SK-N-SH (cell line): Measurements from ENCODE around the gene CALD1. TPM values are rescaled to one million over a fixed set of nuclear protein-coding genes. Genes with fewer than 3 reads are reported as not detected.

Source experiments
- CTCF ChIA-PET: fragments of 300-600, 350-600 bp; formaldehyde crosslinking; extraction: SDS; loops from one replicate; lab custom pipeline; 2021; lab: Yijun Ruan, JAX
- POLR2A ChIA-PET: fragments of 350-600 bp; sonication (Branson Sonifier 250); formaldehyde crosslinking; extraction: SDS; loops from one replicate; lab custom pipeline; 2020; ENCODE audit warnings: antibody characterized with exemption, inconsistent platforms; lab: Yijun Ruan, JAX
- DNase-seq: peaks from one replicate; pipeline ENCODE4 v3.0.0; 2012
- H2AFZ ChIP-seq: fragments of 200-600 bp; sonication (generic); 2 replicates; pipeline ENCODE4 v1.8.1; 2016; ENCODE audit warnings: antibody characterized with exemption, mild to moderate bottlenecking, low read depth
- H3F3A ChIP-seq: fragments of 200-600 bp; sonication (generic); replicated peaks from 2 replicates; pipeline ENCODE3; 2016; ENCODE audit warnings: antibody characterized with exemption, mild to moderate bottlenecking; ENCODE audit not compliant: insufficient read depth
- H3K27ac ChIP-seq, 2 experiments: fragments of 200-500 bp in 1 of 2; fragments of 200-600 bp in 1 of 2; sonication (Bioruptor generic) in 1 of 2; sonication (generic), shearing (Covaris generic) in 1 of 2; 2 replicates each; pipeline versions ENCODE4 v1.5.1 to v1.6.1; 2014 to 2016; ENCODE audit warnings: low read depth in 2 of 2, inconsistent platforms in 1 of 2, low read length in 1 of 2, mild to moderate bottlenecking in 1 of 2, mixed read lengths in 1 of 2
- H3K27me3 ChIP-seq: fragments of 200-600 bp; sonication (generic), shearing (Covaris generic); 2 replicates; pipeline ENCODE4 v1.6.1; 2016; ENCODE audit warnings: mixed run types; ENCODE audit not compliant: insufficient read depth
- H3K36me3 ChIP-seq, 2 experiments: fragments of 200-500 bp in 1 of 2; fragments of 200-600 bp in 1 of 2; sonication (Bioruptor generic) in 1 of 2; sonication (generic) in 1 of 2; replicated peaks in 1 of 2; 2 replicates each; pipeline versions ENCODE3 to v1.5.1; 2014 to 2016; ENCODE audit warnings: low read length in 1 of 2, mild to moderate bottlenecking in 1 of 2; ENCODE audit not compliant: insufficient read depth in 2 of 2, control insufficient read depth in 1 of 2
- H3K4me1 ChIP-seq, 2 experiments: fragments of 200-500 bp in 1 of 2; fragments of 200-600 bp in 1 of 2; sonication (Bioruptor generic) in 1 of 2; sonication (generic), shearing (Covaris generic) in 1 of 2; 2 replicates each; pipeline versions ENCODE4 v1.5.1 to v1.6.1; 2014 to 2016; ENCODE audit warnings: low read depth in 1 of 2, low read length in 1 of 2, mixed run types in 1 of 2; ENCODE audit not compliant: insufficient read depth in 2 of 2, control insufficient read depth in 1 of 2
- H3K4me2 ChIP-seq: fragments of 200-600 bp; sonication (generic), shearing (Covaris generic); 2 replicates; pipeline ENCODE4 v1.6.1; 2017; ENCODE audit warnings: mixed run types
- H3K4me3 ChIP-seq, 2 experiments: fragments of 200-500 bp in 1 of 2; fragments of 200-600 bp in 1 of 2; sonication (Bioruptor generic) in 1 of 2; sonication (generic), shearing (Covaris generic) in 1 of 2; 2 replicates each; pipeline versions ENCODE4 v1.5.1 to v1.8.1; 2014 to 2016; ENCODE audit warnings: low read depth in 2 of 2, inconsistent platforms in 1 of 2, low read length in 1 of 2, mild to moderate bottlenecking in 1 of 2, mixed read lengths in 1 of 2, moderate library complexity in 1 of 2
- H3K79me2 ChIP-seq: fragments of 200-600 bp; sonication (generic); 2 replicates; pipeline ENCODE4 v1.8.1; 2017; ENCODE audit warnings: mild to moderate bottlenecking; ENCODE audit not compliant: insufficient read depth
- H3K9ac ChIP-seq: fragments of 200-600 bp; sonication (generic); 2 replicates; pipeline ENCODE4 v1.6.1; 2017; ENCODE audit warnings: mixed run types
- H3K9me2 ChIP-seq: fragments of 200-600 bp; sonication (generic); 2 replicates; pipeline ENCODE4 v1.6.1; 2017; ENCODE audit warnings: mixed run types
- H3K9me3 ChIP-seq: fragments of 200-600 bp; sonication (generic); 2 replicates; pipeline ENCODE4 v1.6.1; 2017; ENCODE audit warnings: mixed run types, mild to moderate bottlenecking, moderate library complexity
- H4K20me1 ChIP-seq: fragments of 200-600 bp; sonication (generic); 2 replicates; pipeline ENCODE4 v1.6.1; 2017; ENCODE audit warnings: mild to moderate bottlenecking, mixed run types; ENCODE audit not compliant: insufficient read depth
- FOXJ3 ChIP-seq: sonication (generic); formaldehyde crosslinking; IDR thresholded peaks from 2 replicates; pipeline ENCODE4 v1.5.1; 2020; ENCODE audit warnings: mild to moderate bottlenecking, missing genetic modification reagents
- GABPA ChIP-seq: IDR thresholded peaks from 2 replicates; pipeline ENCODE4 v1.4.0; 2012; ENCODE audit warnings: low read depth, mild to moderate bottlenecking
- MEF2A ChIP-seq: IDR thresholded peaks from 2 replicates; pipeline ENCODE4 v1.4.0; 2012; ENCODE audit warnings: low read depth, borderline replicate concordance
- RAD21 ChIP-seq: IDR thresholded peaks from 2 replicates; pipeline ENCODE4 v1.6.1; 2012; ENCODE audit warnings: mild to moderate bottlenecking, low read length
- SMC3 ChIP-seq: IDR thresholded peaks from 2 replicates; pipeline ENCODE4 v1.6.1; 2012; ENCODE audit warnings: low read depth, low read length, improper control_type of control experiment
- TEAD4 ChIP-seq: IDR thresholded peaks from 2 replicates; pipeline ENCODE4 v1.4.0; 2012; ENCODE audit warnings: mild to moderate bottlenecking, borderline replicate concordance; ENCODE audit not compliant: insufficient read depth
- WGBS: methylation state at CpG from one replicate; pipeline ENCODE4 v1.1.6; 2017; ENCODE audit warnings: low lambda C conversion rate; 5-methylcytosine and 5-hydroxymethylcytosine counted together
- polyA plus RNA-seq, 3 experiments: library from polyadenylated mRNA; depleted of rRNA; stranded (reverse); fragments of >200 nt; gene quantifications; 2 replicates each; pipeline ENCODE4 v1.2.3, GENCODE V29; 2012
- TF ChIP-seq, protein P1 (sequence below): IDR thresholded peaks from 2 replicates; pipeline ENCODE4 v1.4.0; 2012; ENCODE audit warnings: low read depth, borderline replicate concordance
- TF ChIP-seq, protein P2 (sequence below): fragments of 200-600 bp; sonication (generic); IDR thresholded peaks from 2 replicates; pipeline ENCODE4 v1.6.1; 2017; ENCODE audit warnings: antibody characterized with exemption, mild to moderate bottlenecking, moderate library complexity

The CALD1 gene
- polyA plus RNA-seq, 1 of the 3 experiments (the other 2 are of a cell fraction) = 299 TPM

DNA sequence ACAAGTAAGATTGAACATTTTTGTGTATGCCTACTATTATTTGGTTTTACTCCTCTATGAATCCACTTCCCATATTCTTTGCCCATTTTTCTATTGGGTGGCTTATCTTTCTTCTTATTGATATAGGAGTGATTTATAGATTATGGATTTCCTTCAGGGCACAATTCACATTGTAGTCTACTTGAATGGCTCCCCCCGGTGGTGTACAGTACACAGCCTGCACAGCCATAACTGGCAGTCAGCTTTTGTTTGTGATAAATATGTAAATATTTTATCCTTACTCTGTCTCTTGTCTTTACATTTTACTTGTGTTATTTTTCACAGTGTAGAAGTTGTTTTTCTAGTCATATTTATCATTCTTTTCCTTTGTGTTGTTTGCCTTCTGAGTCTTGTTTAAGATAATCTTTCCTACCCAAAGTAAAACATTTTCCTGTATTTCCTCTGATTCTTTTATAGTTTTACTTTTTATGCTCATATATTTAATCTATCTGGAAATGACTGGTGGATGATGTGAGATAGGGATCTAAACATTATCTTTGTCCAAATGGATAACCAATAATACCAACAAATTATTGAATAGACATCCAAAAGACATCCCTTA is 23.9 kb upstream of the CALD1 start:
- peaks cover 0 to 5% of the 10 kb centered on the region in 2 experiments; a peak in 1 of 4 replicates for H3K4me1 ChIP-seq
- H3K27me3 ChIP-seq = no peaks in the 10 kb centered on the region
- H3K36me3 ChIP-seq = no peaks in the 10 kb centered on the region
- TF ChIP-seq, protein P1, sequence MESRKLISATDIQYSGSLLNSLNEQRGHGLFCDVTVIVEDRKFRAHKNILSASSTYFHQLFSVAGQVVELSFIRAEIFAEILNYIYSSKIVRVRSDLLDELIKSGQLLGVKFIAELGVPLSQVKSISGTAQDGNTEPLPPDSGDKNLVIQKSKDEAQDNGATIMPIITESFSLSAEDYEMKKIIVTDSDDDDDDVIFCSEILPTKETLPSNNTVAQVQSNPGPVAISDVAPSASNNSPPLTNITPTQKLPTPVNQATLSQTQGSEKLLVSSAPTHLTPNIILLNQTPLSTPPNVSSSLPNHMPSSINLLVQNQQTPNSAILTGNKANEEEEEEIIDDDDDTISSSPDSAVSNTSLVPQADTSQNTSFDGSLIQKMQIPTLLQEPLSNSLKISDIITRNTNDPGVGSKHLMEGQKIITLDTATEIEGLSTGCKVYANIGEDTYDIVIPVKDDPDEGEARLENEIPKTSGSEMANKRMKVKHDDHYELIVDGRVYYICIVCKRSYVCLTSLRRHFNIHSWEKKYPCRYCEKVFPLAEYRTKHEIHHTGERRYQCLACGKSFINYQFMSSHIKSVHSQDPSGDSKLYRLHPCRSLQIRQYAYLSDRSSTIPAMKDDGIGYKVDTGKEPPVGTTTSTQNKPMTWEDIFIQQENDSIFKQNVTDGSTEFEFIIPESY = no peak
- TF ChIP-seq RAD21 = peak; percentile 57
- TF ChIP-seq, protein P2, sequence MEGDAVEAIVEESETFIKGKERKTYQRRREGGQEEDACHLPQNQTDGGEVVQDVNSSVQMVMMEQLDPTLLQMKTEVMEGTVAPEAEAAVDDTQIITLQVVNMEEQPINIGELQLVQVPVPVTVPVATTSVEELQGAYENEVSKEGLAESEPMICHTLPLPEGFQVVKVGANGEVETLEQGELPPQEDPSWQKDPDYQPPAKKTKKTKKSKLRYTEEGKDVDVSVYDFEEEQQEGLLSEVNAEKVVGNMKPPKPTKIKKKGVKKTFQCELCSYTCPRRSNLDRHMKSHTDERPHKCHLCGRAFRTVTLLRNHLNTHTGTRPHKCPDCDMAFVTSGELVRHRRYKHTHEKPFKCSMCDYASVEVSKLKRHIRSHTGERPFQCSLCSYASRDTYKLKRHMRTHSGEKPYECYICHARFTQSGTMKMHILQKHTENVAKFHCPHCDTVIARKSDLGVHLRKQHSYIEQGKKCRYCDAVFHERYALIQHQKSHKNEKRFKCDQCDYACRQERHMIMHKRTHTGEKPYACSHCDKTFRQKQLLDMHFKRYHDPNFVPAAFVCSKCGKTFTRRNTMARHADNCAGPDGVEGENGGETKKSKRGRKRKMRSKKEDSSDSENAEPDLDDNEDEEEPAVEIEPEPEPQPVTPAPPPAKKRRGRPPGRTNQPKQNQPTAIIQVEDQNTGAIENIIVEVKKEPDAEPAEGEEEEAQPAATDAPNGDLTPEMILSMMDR = peak; percentile 97
- peak; percentile 74 for TF ChIP-seq SMC3
- no peak overlapping the region for H3K27ac ChIP-seq
- H3K9me2 ChIP-seq = no peaks in the 10 kb centered on the region
- no peaks in the 10 kb centered on the region for H4K20me1 ChIP-seq
- H2AFZ ChIP-seq = no peak overlapping the region; the same call in 1 of the 2 replicates
- DNase-seq = peak; percentile 46
- H3F3A ChIP-seq = peaks cover 4% of the 10 kb centered on the region
- WGBS = 31% methylated on average over 1 of the region's 1 CpG
- ChIA-PET POLR2A (no interaction called here), CTCF (interaction anchor here (0.5 to 2.8 kb wide), 8 partner anchors 11 to 188 kb away, joined by 3 to 17 read pairs (median 4); no protein-coding TSS in a partner anchor)
- H3K79me2 ChIP-seq = no peaks in the 10 kb centered on the region
- H3K4me2 ChIP-seq = no peak overlapping the region
- no peaks in the 10 kb centered on the region for H3K9me3 ChIP-seq
- 0 out of 2 replicates have a peak overlapping the region, but pooled peaks have one; percentile 1 for H3K9ac ChIP-seq
- no peak overlapping the region for H3K4me3 ChIP-seq

GRCh38 chr7:134757938-134758337 is 21.5 kb upstream of the CALD1 start:
- WGBS = 91% methylated on average over 3 of the region's 3 CpGs

More at GRCh38 chr7:134757938-134758337, 21.5 kb upstream of the CALD1 start:
- no peak overlapping the region for H2AFZ ChIP-seq
- no peaks in the 10 kb centered on the region for H3K36me3 ChIP-seq
- no peak overlapping the region for H3K4me3 ChIP-seq
- H3F3A ChIP-seq = no peaks in the 10 kb centered on the region
- H3K9me3 ChIP-seq = no peaks in the 10 kb centered on the region
- DNase-seq = no peak
- TF ChIP-seq MEF2A (no peak), RAD21 (no peak), GABPA (no peak), TEAD4 (no peak), FOXJ3 (CRISPR knock-in tag) (no peak)
- TF ChIP-seq, protein P2 = no peak
- H3K9me2 ChIP-seq = no peaks in the 10 kb centered on the region
- H3K4me2 ChIP-seq = no peak overlapping the region
- no peaks in the 10 kb centered on the region for H3K4me1 ChIP-seq
- no peak overlapping the region for H3K27ac ChIP-seq
- ChIA-PET POLR2A (interaction anchor here (0.8 kb wide), 1 partner anchor 9 kb away, joined by 3 read pairs; no protein-coding TSS in a partner anchor), CTCF (interaction anchor here (1.4 to 2.0 kb wide), 2 partner anchors 8 to 186 kb away, joined by 5 to 7 read pairs; no protein-coding TSS in a partner anchor)
- no peaks in the 10 kb centered on the region for H3K27me3 ChIP-seq
- no peak overlapping the region for H3K9ac ChIP-seq
- H3K79me2 ChIP-seq = no peaks in the 10 kb centered on the region
- no peaks in the 10 kb centered on the region for H4K20me1 ChIP-seq
